ENCODE measurements around the gene HRAS.
"Not testable (repeated sequence)": the region's sequence is repeated elsewhere in the genome, so short reads cannot be mapped to it uniquely, and the experiment has no call there.

HRAS gene

GRCh38 chr11:532527-532985 is 2.8 kb downstream of the HRAS start:
- DNase-seq: no peak

DNA sequence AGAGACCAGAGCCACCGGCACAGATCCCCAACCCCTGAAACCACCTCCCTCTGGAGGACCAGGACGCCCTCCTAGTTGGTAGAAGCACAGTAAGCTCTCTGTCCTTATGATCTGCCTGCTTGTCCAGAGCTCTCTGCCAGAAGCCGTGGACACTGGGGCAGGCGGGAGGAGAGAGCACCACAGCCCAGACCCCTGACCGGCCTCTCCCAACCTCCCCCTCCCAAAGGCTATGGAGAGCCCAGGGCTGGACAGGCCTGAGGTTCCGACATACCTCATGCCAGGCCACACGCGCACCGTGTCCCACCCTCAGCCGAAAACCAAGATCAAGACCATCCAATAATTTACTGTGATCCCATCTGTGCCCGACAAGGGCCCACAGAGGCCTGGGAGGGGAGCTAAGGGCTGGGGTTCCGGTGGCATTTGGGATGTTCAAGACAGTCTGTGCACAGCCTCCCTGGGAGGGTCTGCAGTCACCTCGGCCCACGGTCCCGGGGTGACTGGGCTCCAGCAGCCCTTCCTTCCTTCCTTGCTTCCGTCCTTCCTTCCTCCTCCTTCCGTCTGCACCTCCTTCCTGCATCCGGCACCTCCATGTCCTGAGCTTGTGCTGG is 3.4 kb downstream of the HRAS start:
- no peak for DNase-seq

GRCh38 chr11:530960-531831 is 4.2 kb downstream of the HRAS start:
- DNase-seq: no peak

- no peak for DNase-seq
Observed at GRCh38 chr11:529728-530411, 5.5 kb downstream of the HRAS start.

DNA sequence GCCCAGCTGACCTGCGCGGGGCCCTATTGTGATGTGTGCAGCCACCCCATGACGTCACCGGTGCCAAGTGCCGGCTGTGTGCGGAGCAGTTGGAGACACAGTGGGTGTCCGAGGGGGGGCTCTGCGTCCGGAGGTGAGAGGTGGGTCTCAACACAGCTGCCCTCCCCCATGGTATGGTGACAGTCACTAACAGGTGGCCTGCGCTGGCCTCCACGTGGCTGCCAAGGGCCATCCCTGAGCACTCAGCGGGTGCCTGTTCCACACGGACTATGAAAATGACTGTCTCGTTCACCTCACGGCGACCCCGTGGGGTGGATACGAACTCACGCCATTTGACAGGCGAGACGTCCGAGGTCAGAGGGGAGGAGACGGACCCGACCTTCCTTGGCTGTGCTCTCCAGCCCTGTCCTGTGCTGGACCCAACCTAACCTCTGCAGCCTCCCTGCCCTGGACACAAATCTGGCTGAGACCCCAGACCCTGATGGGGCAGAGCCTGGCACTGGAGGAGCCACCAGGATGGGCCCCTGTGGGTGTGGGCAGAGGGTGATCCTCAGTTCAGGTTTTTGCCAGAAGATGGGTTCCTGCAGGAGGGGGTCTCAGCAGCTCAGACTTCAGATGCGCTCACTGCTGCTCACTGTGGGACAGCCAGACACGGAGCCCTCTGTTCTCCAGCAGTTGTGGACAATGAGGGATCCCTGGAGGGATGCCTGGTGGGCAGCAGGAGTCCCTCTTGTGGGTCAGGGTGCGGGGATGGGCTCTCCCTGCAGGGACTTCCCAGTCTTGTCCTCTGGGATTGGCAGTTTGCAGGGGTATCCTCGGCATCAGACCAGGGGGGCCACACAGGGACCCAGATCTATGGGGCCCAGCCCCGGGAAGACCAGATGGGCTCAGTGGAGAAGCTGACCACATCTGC is 6.3 kb downstream of the HRAS start:
- DNase-seq: no peak

DNA sequence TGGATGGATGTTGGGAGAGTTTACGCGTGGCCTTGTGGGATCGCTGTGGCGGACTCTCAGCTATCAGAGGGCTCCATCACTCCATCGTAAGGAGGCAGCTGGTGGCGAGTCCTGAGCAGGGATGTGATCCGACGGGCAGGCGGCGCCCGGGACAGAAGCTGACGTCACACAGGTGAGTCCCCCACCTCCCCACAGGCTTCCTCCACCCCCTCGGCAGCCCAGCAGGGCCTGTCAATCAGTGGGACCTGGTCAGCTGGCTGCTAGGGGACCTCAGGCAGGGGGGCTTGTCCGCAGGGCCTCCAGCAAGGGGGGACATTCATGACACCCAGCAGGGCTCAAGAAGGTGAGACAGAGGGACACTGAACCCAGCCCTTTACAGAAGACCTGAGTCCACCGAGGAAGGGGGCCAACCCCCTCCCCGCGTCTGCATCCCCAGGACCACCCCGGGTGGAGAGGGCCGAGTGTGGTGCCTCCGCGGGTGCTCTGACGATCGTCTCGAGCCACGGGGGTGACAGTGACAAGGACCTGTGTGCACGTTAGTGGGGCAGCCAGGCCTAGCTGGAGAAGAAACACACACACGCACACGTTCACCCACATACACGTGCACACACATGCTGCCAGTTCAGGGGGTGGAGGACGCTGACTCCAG is 7.1 kb downstream of the HRAS start:
- no peak for DNase-seq

GRCh38 chr11:526192-526591 is 9.2 kb downstream of the HRAS start:
- no peak for DNase-seq

GRCh38 chr11:521177-521688 is 14.1 kb downstream of the HRAS start:
- DNase-seq: no peak

- DNase-seq: no peak
Observed at GRCh38 chr11:520428-521176, 14.8 kb downstream of the HRAS start.

GRCh38 chr11:518463-519202 is 16.7 kb downstream of the HRAS start:
- DNase-seq: peak; percentile 77

- not testable (repeated sequence) for DNase-seq
Observed at GRCh38 chr11:516918-517685, 18.3 kb downstream of the HRAS start.

DNA sequence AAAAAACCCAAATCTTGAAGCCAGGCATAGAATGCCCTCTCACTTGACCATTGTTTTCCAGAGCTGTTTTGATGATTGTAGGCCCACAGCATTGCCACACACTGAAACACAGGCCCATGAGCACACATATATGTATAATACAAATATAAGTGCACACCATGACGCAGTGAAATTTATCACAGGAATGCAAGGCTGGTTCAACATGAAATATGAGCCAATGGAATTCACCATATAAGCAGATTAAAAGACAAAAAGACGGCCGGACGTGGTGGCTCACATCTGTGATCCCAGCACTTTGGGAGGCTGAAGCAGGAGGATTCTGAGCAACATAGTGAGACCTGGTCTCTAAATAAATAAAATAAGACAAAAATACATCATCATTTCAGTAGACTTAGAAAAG is 19.0 kb downstream of the HRAS start:
- no peak for DNase-seq

DNA sequence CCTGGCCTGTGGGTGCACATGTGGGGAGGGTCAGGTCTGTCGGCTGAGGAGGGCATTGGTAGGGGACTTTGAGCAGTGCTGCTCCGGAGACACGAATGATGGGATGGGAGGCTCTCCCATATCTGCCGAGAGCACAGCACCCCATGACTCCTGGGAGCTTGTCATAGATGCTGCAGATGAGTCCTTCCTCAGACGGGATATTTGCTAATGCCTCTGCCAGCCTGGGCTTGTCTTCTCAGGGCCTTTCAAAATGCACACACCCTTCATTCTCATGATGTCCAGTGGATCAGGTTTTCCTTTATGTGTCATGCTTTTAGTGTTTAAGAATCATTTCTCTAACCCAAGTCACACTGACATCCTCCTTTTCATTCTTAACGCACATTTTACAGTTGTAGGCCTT is 20.2 kb downstream of the HRAS start:
- no peak for DNase-seq

DNA sequence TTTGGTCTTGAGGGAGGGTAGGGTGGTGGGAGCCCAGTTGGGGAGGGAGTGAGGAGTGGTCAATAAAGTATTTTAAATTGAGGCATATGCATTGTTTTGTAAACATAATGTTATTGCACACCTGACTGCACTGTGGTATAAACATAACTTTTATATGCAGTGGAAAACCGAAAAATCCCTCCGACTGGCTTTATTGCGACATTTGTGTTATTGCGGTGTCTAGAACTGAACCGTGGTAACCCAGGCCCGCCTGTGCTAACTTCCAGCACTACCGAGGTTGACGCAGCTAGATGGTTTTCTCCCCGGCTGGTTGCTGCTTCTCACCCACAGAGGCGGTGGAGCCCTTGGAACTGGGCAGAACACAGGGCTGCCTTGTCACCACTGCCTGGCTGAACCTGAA is 20.8 kb downstream of the HRAS start:
- DNase-seq: no peak

DNA sequence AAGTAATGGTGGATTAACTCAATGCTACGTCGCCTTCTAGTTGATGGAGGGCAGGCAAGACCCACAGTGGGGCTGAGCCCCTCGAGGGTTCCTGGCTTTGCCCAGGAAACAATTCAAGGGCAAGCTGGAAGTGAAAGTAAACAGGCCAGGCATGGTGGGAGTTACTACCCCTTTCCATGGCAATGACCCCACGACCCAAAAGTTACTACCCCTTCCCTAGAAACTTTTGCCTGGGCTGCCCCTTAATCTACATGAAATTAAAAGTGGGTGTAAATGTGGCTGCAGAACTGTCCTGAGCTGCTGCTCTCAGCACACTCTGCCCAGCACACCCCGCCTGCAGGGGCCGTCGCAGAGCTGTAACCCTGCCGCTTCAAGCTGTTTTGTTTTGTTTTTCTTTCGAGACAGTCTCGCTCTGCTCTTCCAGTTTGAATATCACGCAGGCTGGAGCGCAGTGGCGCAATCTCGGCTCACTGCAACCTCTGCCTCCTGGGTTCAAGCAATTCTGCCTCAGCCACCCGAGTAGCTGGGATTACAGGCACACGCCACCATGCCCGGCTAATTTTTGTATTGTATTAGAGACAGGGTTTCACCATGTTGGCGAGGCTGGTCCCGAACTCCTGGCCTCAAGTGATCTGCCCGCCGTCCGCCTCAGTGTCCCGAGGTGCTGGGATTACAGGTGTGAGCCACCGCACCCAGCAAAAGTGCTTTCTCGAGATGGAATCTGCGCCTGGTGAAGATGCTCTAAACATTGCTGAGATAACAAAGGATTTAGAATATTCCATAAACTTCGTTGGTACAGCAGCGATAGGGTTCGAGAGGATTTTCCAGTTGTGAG is 22.4 kb downstream of the HRAS start:
- DNase-seq: no peak

DNA sequence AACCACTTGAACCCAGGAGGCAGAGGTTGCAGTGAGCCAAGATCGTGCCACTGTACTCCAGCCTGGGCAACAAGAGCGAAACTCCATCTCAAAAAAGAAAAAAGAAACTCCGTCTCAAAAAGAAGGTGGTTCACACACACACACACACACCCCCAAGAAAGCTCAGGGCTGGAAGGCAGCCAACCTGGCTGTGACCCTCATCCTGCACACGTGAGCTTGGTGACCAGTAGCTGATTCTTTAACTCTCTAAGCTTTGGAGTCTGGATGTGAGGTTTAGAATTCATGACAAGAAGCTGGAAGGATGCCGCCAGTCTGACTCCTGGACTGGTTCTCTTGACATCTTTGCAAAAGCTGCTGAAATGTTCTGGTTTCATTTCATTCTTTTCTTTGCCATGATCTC is 26.4 kb downstream of the HRAS start:
- no peak for DNase-seq

DNA sequence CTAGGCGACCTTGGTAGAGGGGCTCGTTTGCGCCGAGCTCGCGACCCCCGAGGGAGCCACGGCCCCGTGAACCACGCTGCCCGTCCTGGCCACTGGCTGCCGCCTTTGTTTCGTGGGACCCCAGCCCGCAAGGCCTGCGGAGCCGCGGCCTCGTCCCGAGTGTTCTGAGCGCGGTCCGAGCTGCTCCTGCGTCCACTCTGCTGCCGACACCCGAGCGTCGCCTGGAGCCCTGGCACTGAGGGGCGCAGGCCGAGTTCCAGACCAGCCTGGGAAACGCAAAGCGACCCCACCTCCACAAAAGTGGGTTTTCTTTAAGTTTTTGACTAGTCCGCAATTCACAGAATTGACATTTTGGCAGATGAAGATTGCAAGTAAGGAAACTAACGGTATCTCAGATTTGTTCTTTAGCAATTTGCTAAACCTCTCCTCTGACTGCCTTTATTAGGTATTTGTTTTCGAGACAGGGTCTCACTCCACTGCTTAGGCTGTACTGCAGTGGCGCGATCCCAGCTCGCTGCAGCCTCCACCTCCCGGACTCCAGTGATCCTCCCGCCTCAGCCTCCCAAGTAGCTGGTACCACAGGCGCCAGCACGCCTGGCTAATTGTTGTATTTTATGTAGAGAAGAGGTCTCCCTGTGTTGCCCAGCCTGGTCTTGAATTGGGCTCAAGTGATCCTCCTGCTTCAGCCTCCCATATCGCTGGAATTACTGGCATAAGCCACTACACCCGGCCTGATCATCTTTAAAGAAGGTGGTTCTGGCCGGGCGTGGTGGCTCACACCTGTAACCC is 27.5 kb downstream of the HRAS start:
- DNase-seq: no peak
